Activated CD4-positive, alpha-beta T cell treated with anti-CD3 and anti-CD28 coated beads, Interleukin-2, amount 10 ng/mL, durations not matched to agents 24 days and 14 days (primary cell): ENCODE measurements around the gene WDR27. TPM values are rescaled to one million over a fixed set of nuclear protein-coding genes. Genes with fewer than 3 reads are reported as not detected.

Source experiments
- DNase-seq: peaks from one replicate; pipeline ENCODE4 v3.0.0; 2022
- H3K27ac Mint-ChIP-seq: one replicate; pipeline ENCODE4 v1.8.0; 2022; ENCODE audit warnings: mild to moderate bottlenecking, mixed read lengths
- H3K27me3 Mint-ChIP-seq: one replicate; pipeline ENCODE4 v1.8.0; 2022; ENCODE audit warnings: mixed read lengths
- H3K36me3 Mint-ChIP-seq: one replicate; pipeline ENCODE4 v1.8.0; 2022; ENCODE audit warnings: low read depth, mild to moderate bottlenecking, mixed read lengths
- H3K4me1 Mint-ChIP-seq: one replicate; pipeline ENCODE4 v1.8.0; 2021; ENCODE audit warnings: mixed read lengths
- H3K4me3 Mint-ChIP-seq: one replicate; pipeline ENCODE4 v1.8.0; 2022; ENCODE audit warnings: mild to moderate bottlenecking, moderate library complexity, mixed read lengths
- H3K9me3 Mint-ChIP-seq: one replicate; pipeline ENCODE4 v1.8.0; 2021; ENCODE audit warnings: mixed read lengths
- intact Hi-C: fragments of 100-400 bp; cut with micrococcal nuclease; formaldehyde crosslinking; loops from one replicate; pipeline ENCODE4 v1.15.1; 2023
- total RNA-seq: library from RNA; stranded (reverse); gene quantifications from 2 replicates; pipeline ENCODE4 v1.2.3, GENCODE V29; 2022

The WDR27 gene
- total RNA-seq, 1 donor from 2014 or later = 33.3 TPM

DNA sequence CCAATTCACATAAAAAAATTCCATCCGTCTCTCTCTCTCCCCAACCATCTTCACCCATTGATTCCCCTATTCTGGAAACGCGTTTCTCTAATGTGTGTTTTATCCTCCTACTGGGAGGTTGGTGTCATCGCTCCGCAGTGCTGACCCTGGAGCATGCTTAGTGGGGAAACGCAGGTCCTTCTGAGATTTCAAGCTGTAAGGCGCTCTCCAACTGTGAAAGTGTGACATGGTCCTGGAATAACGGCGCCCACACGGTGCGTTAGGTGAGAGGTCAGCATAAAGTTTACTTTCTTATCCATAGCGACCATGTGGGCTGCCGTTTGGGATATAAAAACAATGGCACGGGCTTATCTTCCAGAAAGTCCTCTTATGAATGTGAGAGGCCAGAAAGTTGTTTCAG is 123.9 kb downstream of the WDR27 start:
- DNase-seq = peak; percentile 43
- Mint-ChIP-seq H3K4me1 (no peaks in the 10 kb centered on the region), H3K27ac (no peak overlapping the region), H3K36me3 (no peaks in the 10 kb centered on the region), H3K9me3 (no peaks in the 10 kb centered on the region), H3K27me3 (no peaks in the 10 kb centered on the region), H3K4me3 (no peak overlapping the region)
- intact Hi-C loops = no loop called here

- no peaks in the 10 kb centered on the region for H3K9me3 Mint-ChIP-seq
- H3K4me3 Mint-ChIP-seq = no peak overlapping the region
- intact Hi-C loops = no loop called here
- H3K4me1 Mint-ChIP-seq = no peaks in the 10 kb centered on the region
- DNase-seq = no peak
- H3K27me3 Mint-ChIP-seq = no peaks in the 10 kb centered on the region
- no peaks in the 10 kb centered on the region for H3K36me3 Mint-ChIP-seq
- no peak overlapping the region for H3K27ac Mint-ChIP-seq
These were observed 124.6 kb downstream of the WDR27 start for GRCh38 chr6:169577236-169577635.

DNA sequence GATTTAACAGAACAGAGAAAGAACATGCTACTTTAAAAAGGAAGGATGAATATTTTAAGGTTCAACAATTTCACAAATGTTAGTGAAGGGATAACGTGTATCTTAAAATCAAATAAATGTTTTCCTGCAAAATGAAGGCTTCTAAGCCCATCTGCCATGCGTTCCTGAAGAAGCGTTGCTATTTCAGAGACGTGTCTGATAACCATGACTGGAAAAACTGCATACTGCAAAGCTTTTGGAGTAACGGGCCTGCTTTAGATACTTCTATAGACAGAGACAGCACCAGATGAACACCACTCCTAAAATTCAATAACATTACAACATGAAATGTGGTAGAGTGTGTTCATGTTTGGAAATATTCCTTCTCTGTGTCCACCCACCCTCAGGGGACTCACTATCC is 126.0 kb downstream of the WDR27 start:
- H3K9me3 Mint-ChIP-seq = no peaks in the 10 kb centered on the region
- DNase-seq = peak; percentile 32
- intact Hi-C loops = no loop called here
- no peak overlapping the region for H3K4me3 Mint-ChIP-seq
- no peak overlapping the region for H3K27ac Mint-ChIP-seq
- H3K4me1 Mint-ChIP-seq = no peaks in the 10 kb centered on the region
- no peaks in the 10 kb centered on the region for H3K27me3 Mint-ChIP-seq
- H3K36me3 Mint-ChIP-seq = no peaks in the 10 kb centered on the region

DNA sequence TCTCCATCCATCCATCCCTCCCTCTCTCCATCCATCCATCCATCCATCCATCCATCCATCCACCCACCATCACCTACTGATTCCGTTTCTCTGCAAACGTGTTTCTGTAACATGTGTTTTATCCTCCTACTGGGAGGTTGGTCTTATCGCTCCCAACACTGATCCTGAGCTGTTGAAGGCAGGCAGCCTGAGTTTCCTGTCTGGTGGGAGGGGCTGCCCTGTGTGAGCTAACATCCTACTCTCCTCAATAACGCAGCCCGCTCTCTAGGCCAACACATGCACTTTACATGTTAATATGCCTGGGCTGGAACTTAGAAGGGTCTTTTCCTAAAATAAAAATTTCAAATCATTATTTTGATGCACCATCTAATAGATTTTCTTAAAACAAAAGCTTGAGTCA is 126.5 kb downstream of the WDR27 start:
- peak; percentile 37 for DNase-seq

GRCh38 chr6:169574420-169574819 is 127.4 kb downstream of the WDR27 start:
- Mint-ChIP-seq H3K36me3 (no peaks in the 10 kb centered on the region), H3K4me1 (no peaks in the 10 kb centered on the region), H3K27ac (no peak overlapping the region), H3K27me3 (peaks cover 5% of the 10 kb centered on the region), H3K9me3 (no peaks in the 10 kb centered on the region), H3K4me3 (no peak overlapping the region)
- intact Hi-C loops = no loop called here
- peak; percentile 31 for DNase-seq

More for the DNA sequence above, 126.5 kb downstream of the WDR27 start:
- intact Hi-C loops = no loop called here
- Mint-ChIP-seq H3K27ac (no peak overlapping the region), H3K36me3 (no peaks in the 10 kb centered on the region), H3K27me3 (no peaks in the 10 kb centered on the region), H3K4me3 (no peak overlapping the region), H3K9me3 (no peaks in the 10 kb centered on the region), H3K4me1 (no peaks in the 10 kb centered on the region)

DNA sequence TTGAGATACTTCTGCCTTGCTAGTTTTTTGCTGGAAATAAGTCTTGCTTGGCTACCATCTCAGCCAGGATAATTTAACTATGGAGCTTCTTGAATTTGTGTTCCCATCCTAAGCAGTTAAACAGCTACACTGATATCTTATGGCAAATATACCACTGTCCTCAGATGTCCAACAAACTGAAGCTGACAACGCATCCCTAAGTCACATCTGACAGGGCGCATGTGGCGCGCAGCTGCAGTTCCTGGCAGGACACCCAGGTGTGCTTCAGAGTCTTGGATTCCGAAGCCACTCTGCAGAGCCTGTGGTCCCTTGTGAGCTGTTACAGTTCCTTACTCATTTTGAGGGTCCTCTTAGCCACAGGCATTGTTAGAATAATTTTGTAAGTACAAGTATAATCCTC is 127.9 kb downstream of the WDR27 start:
- no peaks in the 10 kb centered on the region for H3K9me3 Mint-ChIP-seq
- no peak overlapping the region for H3K4me3 Mint-ChIP-seq
- H3K36me3 Mint-ChIP-seq = no peaks in the 10 kb centered on the region
- DNase-seq = no peak
- intact Hi-C loops = no loop called here
- peaks cover 5% of the 10 kb centered on the region for H3K27me3 Mint-ChIP-seq
- H3K27ac Mint-ChIP-seq = no peak overlapping the region
- peaks cover under 1% of the 10 kb centered on the region for H3K4me1 Mint-ChIP-seq

- Mint-ChIP-seq H3K36me3 (no peaks in the 10 kb centered on the region), H3K4me3 (no peak overlapping the region), H3K27me3 (peaks cover 11% of the 10 kb centered on the region), H3K4me1 (peaks cover 6% of the 10 kb centered on the region), H3K9me3 (no peaks in the 10 kb centered on the region), H3K27ac (no peak overlapping the region)
- peak; percentile 41 for DNase-seq
- intact Hi-C loops = no loop called here
These were observed 130.5 kb downstream of the WDR27 start for GRCh38 chr6:169571123-169571962.

DNA sequence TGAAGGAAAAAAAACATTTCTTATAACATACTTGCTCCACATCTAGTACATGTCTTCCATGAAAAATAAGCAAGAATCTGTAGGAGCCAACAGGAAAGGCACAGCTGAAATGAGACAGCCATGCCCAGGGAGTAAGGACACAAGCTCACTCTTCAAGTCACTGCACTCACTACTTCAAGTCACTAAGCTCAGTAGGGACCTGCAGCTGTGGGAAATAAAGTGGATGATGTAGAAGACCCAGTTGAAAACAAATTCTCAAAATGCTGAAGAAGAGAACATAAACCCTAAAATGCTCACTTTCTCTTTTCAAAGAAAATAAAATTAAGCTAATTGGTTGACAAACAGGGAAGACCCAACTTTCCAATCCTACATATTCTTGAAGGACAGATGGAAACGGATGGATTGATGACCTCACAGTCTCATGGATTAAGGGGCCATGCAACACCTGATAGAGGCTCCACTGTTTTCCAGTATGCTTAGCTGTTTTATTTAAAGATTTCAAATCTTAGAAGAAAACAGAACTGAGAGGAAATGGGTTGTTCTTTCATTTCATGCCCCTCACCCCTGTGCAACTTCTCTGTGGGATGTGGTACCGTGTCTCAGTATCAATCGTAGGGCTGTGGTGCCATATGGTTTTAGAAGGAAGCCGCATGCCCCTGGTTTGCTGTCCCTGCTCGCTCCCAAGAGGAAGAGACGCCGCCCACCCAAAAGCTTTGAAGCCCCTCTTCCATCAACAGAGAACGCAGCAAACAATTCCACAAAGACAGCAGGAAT is 133.3 kb downstream of the WDR27 start:
- intact Hi-C loops = no loop called here
- H3K9me3 Mint-ChIP-seq = no peaks in the 10 kb centered on the region
- peak; percentile 53 for DNase-seq
- peaks cover 6% of the 10 kb centered on the region for H3K4me1 Mint-ChIP-seq
- H3K36me3 Mint-ChIP-seq = no peaks in the 10 kb centered on the region
- H3K27me3 Mint-ChIP-seq = peaks cover 11% of the 10 kb centered on the region
- H3K27ac Mint-ChIP-seq = no peak overlapping the region
- H3K4me3 Mint-ChIP-seq = no peak overlapping the region

GRCh38 chr6:169567819-169568218 is 134.0 kb downstream of the WDR27 start:
- peak; percentile 24 for DNase-seq
- intact Hi-C loops = no loop called here
- H3K9me3 Mint-ChIP-seq = no peaks in the 10 kb centered on the region
- H3K27ac Mint-ChIP-seq = no peak overlapping the region
- peaks cover 6% of the 10 kb centered on the region for H3K4me1 Mint-ChIP-seq
- H3K4me3 Mint-ChIP-seq = no peak overlapping the region
- H3K36me3 Mint-ChIP-seq = no peaks in the 10 kb centered on the region
- peaks cover 11% of the 10 kb centered on the region for H3K27me3 Mint-ChIP-seq

DNA sequence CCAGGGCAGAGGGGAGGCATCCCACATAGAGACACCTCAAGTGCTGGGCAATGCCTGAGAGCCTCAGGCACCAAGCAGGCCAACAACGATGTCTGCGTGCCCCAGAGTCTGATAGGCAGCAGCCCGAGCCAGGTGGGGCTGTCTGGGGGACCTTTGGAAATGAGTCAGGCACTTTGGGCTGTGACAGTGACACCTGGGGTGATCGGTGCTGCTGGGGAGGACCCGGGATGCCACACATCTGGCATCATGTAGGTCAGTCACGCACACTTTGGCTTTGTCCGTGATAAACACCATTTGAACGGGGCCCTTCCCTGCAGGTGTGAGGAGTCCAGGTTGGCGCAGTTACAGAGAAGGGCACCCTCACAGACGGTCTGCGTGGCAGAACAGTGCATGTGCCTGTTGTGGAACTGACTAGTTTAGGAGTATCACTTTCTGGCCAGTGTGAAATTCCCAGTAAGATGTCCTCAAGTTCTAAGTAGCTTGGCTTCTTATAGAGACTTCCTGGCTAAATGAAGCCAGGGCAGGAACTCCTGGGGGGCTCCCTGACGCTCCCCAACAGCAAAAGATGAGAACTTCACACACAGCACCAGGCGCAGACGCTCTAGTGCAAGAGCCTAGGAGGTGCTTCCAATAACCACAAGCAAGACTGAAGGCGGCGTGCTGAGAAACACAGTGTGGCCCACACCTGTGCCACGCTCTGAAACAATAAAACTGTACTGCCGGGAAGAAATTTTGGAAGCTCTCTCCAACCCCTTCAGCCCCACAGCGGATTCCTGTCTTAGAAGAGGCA is 134.7 kb downstream of the WDR27 start:
- H3K4me1 Mint-ChIP-seq = peaks cover 6% of the 10 kb centered on the region
- H3K4me3 Mint-ChIP-seq = no peak overlapping the region
- intact Hi-C loops = no loop called here
- peak; percentile 47 for DNase-seq
- H3K27me3 Mint-ChIP-seq = peaks cover 15% of the 10 kb centered on the region
- H3K36me3 Mint-ChIP-seq = no peaks in the 10 kb centered on the region
- H3K27ac Mint-ChIP-seq = no peak overlapping the region
- H3K9me3 Mint-ChIP-seq = no peaks in the 10 kb centered on the region

DNA sequence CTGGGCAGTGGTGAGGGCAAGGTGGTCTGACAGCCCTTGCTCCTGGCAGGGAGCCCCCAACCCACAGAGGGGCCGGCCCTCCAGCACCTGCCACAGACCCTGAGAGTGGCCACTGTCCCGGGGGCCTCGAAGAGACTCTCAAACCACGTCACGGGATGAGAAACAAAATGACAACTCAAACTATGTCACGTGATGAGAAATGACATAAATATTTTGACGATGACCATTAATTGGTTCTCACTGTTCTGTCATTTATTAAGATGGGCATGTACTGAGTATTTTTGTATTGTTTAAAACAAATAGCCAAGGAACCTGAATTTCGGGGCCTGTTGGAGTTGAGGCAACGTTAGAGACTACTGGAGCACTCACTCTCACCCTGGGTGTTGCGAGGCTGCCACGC is 135.5 kb downstream of the WDR27 start:
- H3K36me3 Mint-ChIP-seq = no peaks in the 10 kb centered on the region
- peaks cover 15% of the 10 kb centered on the region for H3K27me3 Mint-ChIP-seq
- no peaks in the 10 kb centered on the region for H3K9me3 Mint-ChIP-seq

DNA sequence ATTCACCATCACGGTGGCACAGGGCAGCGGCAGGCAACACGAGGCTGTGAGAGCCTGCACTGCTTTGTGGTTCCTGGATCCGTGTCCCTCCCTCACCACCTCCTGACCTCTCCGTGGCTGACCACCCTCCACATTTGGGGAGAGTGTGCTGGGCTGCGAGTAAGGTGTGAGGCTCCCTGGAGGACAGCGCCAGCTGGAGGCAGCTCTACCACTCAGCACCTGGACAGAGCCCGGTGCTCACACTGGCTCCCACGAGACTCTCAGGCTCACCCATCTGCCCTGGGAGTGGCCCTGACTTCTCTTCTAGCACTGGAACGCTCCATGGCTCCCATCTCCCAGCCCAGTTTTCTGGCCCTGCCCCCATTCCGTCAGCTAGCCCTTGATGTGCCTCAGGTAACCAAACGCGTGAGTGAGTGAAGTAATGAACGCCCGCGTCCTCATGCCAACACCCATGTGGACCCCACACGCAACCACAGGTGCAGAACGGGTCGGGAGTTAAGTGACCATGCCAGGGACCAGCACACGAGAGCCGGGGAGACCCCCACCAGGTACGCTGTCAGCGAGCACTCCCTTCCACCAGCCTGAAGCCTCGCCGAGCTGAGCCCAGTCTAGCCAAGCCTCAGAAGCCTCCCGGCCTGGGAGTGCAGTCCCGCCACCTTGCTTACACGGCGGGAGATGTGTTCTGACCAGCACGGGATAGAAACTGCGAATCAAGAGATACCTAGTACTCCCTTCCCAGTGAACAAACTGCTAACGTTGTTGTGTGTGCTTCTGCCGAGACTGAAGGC is 137.2 kb downstream of the WDR27 start:
- Mint-ChIP-seq H3K36me3 (no peaks in the 10 kb centered on the region), H3K27ac (no peak overlapping the region), H3K27me3 (peaks cover 18% of the 10 kb centered on the region), H3K4me1 (peaks cover 6% of the 10 kb centered on the region), H3K4me3 (no peak overlapping the region), H3K9me3 (no peaks in the 10 kb centered on the region)
- peak; percentile 44 for DNase-seq
- intact Hi-C loops = no loop called here

More for the DNA sequence above, 135.5 kb downstream of the WDR27 start:
- H3K27ac Mint-ChIP-seq = no peak overlapping the region
- H3K4me1 Mint-ChIP-seq = peaks cover 6% of the 10 kb centered on the region
- DNase-seq = peak; percentile 33
- intact Hi-C loops = no loop called here
- H3K4me3 Mint-ChIP-seq = no peak overlapping the region

- Mint-ChIP-seq H3K9me3 (no peaks in the 10 kb centered on the region), H3K27ac (no peak overlapping the region), H3K4me3 (no peak overlapping the region), H3K36me3 (no peaks in the 10 kb centered on the region), H3K4me1 (peaks cover 8% of the 10 kb centered on the region), H3K27me3 (peaks cover 16% of the 10 kb centered on the region)
- DNase-seq = no peak
- intact Hi-C loops = no loop called here
These were observed 140.2 kb downstream of the WDR27 start for GRCh38 chr6:169561665-169562064.
